ENCODE results near the gene SERINC5. TPM values are rescaled to one million over a fixed set of nuclear protein-coding genes. Genes with fewer than 3 reads are reported as not detected.
"Not testable (repeated sequence)": the region's sequence is repeated elsewhere in the genome, so short reads cannot be mapped to it uniquely, and the experiment has no call there.

The SERINC5 gene
- total RNA-seq, 2 experiments from 2014 or later, result 28.1 to 36.0 TPM

DNA sequence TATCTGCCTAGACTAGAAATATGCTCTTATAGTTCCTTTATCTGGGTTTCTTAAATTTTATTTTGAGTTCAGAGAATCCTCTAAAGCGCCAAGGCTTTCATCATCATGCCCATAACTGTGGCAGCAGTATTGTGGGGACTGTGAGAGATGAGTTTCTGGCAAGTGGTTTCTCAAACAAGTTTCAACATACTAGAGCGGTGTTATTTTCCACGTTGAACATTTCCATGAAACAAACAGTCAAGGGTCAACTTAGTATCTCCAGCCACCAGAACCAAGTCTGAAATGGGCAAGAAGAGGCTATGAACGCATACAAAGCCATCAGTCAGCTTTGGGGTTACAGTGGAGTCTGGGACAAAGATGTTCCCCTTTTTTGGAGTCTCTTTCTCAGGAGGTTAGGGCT lies 40.3 kb downstream of the SERINC5 start:
- DNase-seq (no peak), ATAC-seq (peak; percentile 31)
- intact Hi-C loops (cut with DNase I, micrococcal nuclease), result no loop called here
- H3K36me3 Mint-ChIP-seq (ENCODE audit: low read depth), result peaks cover 26% of the 10 kb centered on the region
- H3K9me3 Mint-ChIP-seq (ENCODE audit: low read depth), result peaks cover 3% of the 10 kb centered on the region
- peak overlapping the region; percentile 91 for H3K27ac Mint-ChIP-seq
- no peaks in the 10 kb centered on the region for H3K27me3 Mint-ChIP-seq
- POLR2A ChIA-PET, result no interaction called here
- H3K4me3 Mint-ChIP-seq, result no peak overlapping the region
- peaks cover 95% of the 10 kb centered on the region for H3K4me1 Mint-ChIP-seq
- CTCF ChIA-PET, result interaction anchor here (0.6 to 2.4 kb wide), 3 partner anchors 10 to 90 kb away, joined by 3 to 12 read pairs (median 3); no protein-coding TSS in a partner anchor

GRCh38 chr5:80213466-80213865 lies 42.4 kb downstream of the SERINC5 start:
- no peak for ATAC-seq
- no peak overlapping the region for H3K4me3 Mint-ChIP-seq
- H3K27ac Mint-ChIP-seq, result peak overlapping the region; percentile 28
- ChIA-PET POLR2A (no interaction called here), CTCF (no interaction called here)
- peaks cover 96% of the 10 kb centered on the region for H3K4me1 Mint-ChIP-seq
- no peaks in the 10 kb centered on the region for H3K27me3 Mint-ChIP-seq
- peaks cover 3% of the 10 kb centered on the region for H3K9me3 Mint-ChIP-seq (ENCODE audit: low read depth)
- DNase-seq, result no peak
- H3K36me3 Mint-ChIP-seq (ENCODE audit: low read depth), result peaks cover 27% of the 10 kb centered on the region
- intact Hi-C loops (cut with DNase I, micrococcal nuclease), result loop anchor here in 1 of 2 experiments (2.0 kb wide), 1 partner anchor 13 kb away; no protein-coding TSS in a partner anchor

DNA sequence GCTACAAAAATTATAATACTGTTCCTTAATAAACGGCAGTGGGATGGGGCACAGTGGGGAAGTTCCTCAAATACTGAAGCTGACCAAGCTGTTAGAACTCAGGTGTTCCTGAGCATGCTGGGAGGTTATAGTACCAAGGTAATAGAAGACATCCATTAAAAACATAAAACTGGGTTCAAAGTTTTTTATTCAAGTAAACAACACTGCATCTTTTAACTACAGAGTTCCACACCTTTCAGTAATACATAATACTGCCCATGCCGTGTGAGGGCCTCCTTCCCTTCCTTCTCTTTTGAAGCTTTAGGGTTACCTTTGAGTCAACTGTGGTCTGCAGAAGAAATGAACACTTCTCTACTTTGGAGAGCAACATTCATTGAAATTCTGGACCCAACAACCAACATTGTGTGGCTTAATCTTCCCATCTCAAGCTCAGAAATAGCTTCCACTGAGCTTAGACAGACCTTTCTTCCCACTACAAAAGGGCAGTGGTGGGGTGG lies 43.6 kb downstream of the SERINC5 start:
- H3K27ac Mint-ChIP-seq, result peak overlapping the region; percentile 82
- H3K27me3 Mint-ChIP-seq, result no peaks in the 10 kb centered on the region
- POLR2A ChIA-PET, result interaction anchor here (0.6 to 1.6 kb wide), 3 partner anchors 36 to 71 kb away, joined by 3 to 9 read pairs (median 3); no protein-coding TSS in a partner anchor
- DNase-seq, result no peak
- CTCF ChIA-PET, result interaction anchor here (1.1 to 1.5 kb wide), 5 partner anchors 9 to 96 kb away, joined by 3 to 6 read pairs (median 4); no protein-coding TSS in a partner anchor
- intact Hi-C loops (cut with DNase I, micrococcal nuclease), result loop anchor here in 1 of 2 experiments (2.0 kb wide), 1 partner anchor 15 kb away; no protein-coding TSS in a partner anchor
- peaks cover 3% of the 10 kb centered on the region for H3K9me3 Mint-ChIP-seq (ENCODE audit: low read depth)
- peaks cover 94% of the 10 kb centered on the region for H3K4me1 Mint-ChIP-seq
- H3K4me3 Mint-ChIP-seq, result no peak overlapping the region
- ATAC-seq, result no peak
- peaks cover 29% of the 10 kb centered on the region for H3K36me3 Mint-ChIP-seq (ENCODE audit: low read depth)

DNA sequence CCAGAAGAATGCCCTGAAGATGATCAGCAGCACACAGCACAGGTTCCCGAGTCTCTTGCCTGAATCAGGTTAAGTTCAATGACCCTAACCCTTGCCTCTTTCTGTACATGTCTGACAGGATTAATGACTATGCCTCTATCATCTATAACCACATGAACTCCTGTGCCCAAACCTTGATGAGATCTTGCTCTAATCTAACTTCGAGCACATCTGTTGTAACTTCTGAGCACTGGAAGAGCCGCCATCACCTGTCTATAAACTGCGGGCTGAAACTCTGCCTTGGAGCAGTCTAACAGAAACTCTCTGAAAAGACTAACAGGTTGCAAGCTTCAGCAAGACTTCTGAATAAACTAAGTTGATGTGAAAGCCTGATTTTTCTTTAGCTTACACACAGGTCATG lies 44.5 kb downstream of the SERINC5 start:
- ChIA-PET POLR2A (interaction anchor here (1.6 kb wide), 1 partner anchor 43 kb away, joined by 3 read pairs; no protein-coding TSS in a partner anchor), CTCF (interaction anchor here (0.8 to 1.5 kb wide), 3 partner anchors 8 to 17 kb away, joined by 3 to 6 read pairs (median 3); no protein-coding TSS in a partner anchor)
- H3K27me3 Mint-ChIP-seq, result no peaks in the 10 kb centered on the region
- H3K36me3 Mint-ChIP-seq (ENCODE audit: low read depth), result peaks cover 27% of the 10 kb centered on the region
- H3K27ac Mint-ChIP-seq, result peak overlapping the region; percentile 82
- H3K4me1 Mint-ChIP-seq, result peaks cover 95% of the 10 kb centered on the region
- H3K4me3 Mint-ChIP-seq, result no peak overlapping the region
- DNase-seq (no peak), ATAC-seq (peak; percentile 8)
- intact Hi-C loops (cut with DNase I, micrococcal nuclease), result no loop called here
- H3K9me3 Mint-ChIP-seq (ENCODE audit: low read depth), result peaks cover 3% of the 10 kb centered on the region

GRCh38 chr5:80210014-80210413 lies 45.8 kb downstream of the SERINC5 start:
- CTCF ChIA-PET, result interaction anchor here (0.5 to 1.2 kb wide), 3 partner anchors 9 to 11 kb away, joined by 3 to 4 read pairs (median 3); no protein-coding TSS in a partner anchor

GRCh38 chr5:80208381-80208780 lies 47.5 kb downstream of the SERINC5 start:
- H3K36me3 Mint-ChIP-seq (ENCODE audit: low read depth), result peaks cover 23% of the 10 kb centered on the region
- no peaks in the 10 kb centered on the region for H3K27me3 Mint-ChIP-seq
- no peak for DNase-seq
- no peak overlapping the region for H3K4me3 Mint-ChIP-seq
- CTCF ChIA-PET, result interaction anchor here (0.6 to 1.1 kb wide), 2 partner anchors 10 to 25 kb away, joined by 3 to 4 read pairs; no protein-coding TSS in a partner anchor
- H3K27ac Mint-ChIP-seq, result peak overlapping the region; percentile 25
- no peak for ATAC-seq
- POLR2A ChIA-PET, result no interaction called here
- intact Hi-C loops (cut with DNase I, micrococcal nuclease), result no loop called here
- H3K4me1 Mint-ChIP-seq, result peaks cover 93% of the 10 kb centered on the region
- no peaks in the 10 kb centered on the region for H3K9me3 Mint-ChIP-seq (ENCODE audit: low read depth)

More at GRCh38 chr5:80210014-80210413, 45.8 kb downstream of the SERINC5 start:
- Mint-ChIP-seq H3K36me3 (ENCODE audit: low read depth) (peaks cover 15% of the 10 kb centered on the region), H3K4me1 (peaks cover 95% of the 10 kb centered on the region), H3K4me3 (no peak overlapping the region), H3K27ac (peak overlapping the region; percentile 82), H3K27me3 (no peaks in the 10 kb centered on the region), H3K9me3 (ENCODE audit: low read depth) (peaks cover 1% of the 10 kb centered on the region)
- DNase-seq, result no peak
- ATAC-seq, result no peak
- intact Hi-C loops (cut with DNase I, micrococcal nuclease), result no loop called here
- POLR2A ChIA-PET, result no interaction called here

DNA sequence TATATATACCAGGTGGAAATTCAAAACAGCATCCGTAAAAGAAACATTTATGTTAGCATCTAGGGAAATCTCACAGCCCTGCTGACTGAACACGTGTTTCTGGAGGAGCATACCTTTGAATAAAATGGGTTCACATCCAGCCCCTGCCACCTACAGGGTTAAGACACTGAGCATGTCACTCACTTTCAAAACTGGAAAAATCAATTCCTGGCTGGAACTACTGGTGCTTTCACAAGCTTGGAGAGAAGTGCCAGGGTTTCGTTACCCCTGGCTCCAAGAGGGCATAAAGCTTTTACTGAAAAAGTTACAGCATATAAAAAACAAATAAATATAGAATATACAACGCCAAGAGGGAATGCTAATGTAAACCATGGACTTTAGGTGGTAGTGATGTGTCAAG lies 48.0 kb downstream of the SERINC5 start:
- DNase-seq (no peak), ATAC-seq (no peak)
- H3K27ac Mint-ChIP-seq, result no peak overlapping the region
- no peaks in the 10 kb centered on the region for H3K9me3 Mint-ChIP-seq (ENCODE audit: low read depth)
- intact Hi-C loops (cut with DNase I, micrococcal nuclease), result loop anchor here (2.0 kb wide), 2 partner anchors 17 to 47 kb away; no protein-coding TSS in a partner anchor
- H3K27me3 Mint-ChIP-seq, result no peaks in the 10 kb centered on the region
- H3K36me3 Mint-ChIP-seq (ENCODE audit: low read depth), result peaks cover 24% of the 10 kb centered on the region
- ChIA-PET POLR2A (no interaction called here), CTCF (interaction anchor here (0.6 to 1.1 kb wide), 2 partner anchors 10 to 26 kb away, joined by 3 to 4 read pairs; no protein-coding TSS in a partner anchor)
- H3K4me3 Mint-ChIP-seq, result no peak overlapping the region
- peaks cover 88% of the 10 kb centered on the region for H3K4me1 Mint-ChIP-seq

- ATAC-seq, result peak; percentile 89
- H3K36me3 Mint-ChIP-seq (ENCODE audit: low read depth), result peaks cover 37% of the 10 kb centered on the region
- peaks cover 86% of the 10 kb centered on the region for H3K4me1 Mint-ChIP-seq
- intact Hi-C loops (cut with DNase I, micrococcal nuclease), result loop anchor here (1.0 to 2.0 kb wide), 4 partner anchors 15 to 216 kb away; no protein-coding TSS in a partner anchor
- H3K27ac Mint-ChIP-seq, result peak overlapping the region; percentile 88
- H3K27me3 Mint-ChIP-seq, result no peaks in the 10 kb centered on the region
- no peaks in the 10 kb centered on the region for H3K9me3 Mint-ChIP-seq (ENCODE audit: low read depth)
- no peak overlapping the region for H3K4me3 Mint-ChIP-seq
- CTCF ChIA-PET, result interaction anchor here (0.6 to 4.2 kb wide), 10 partner anchors 9 to 115 kb away, joined by 3 to 38 read pairs (median 4); no protein-coding TSS in a partner anchor
- POLR2A ChIA-PET, result interaction anchor here (0.6 to 2.3 kb wide), 4 partner anchors 12 to 49 kb away, joined by 4 to 8 read pairs (median 4); partner anchors contain the start of gene SERINC5
- DNase-seq, result no peak
Measured at GRCh38 chr5:80206282-80206681, 49.6 kb downstream of the SERINC5 start.

DNA sequence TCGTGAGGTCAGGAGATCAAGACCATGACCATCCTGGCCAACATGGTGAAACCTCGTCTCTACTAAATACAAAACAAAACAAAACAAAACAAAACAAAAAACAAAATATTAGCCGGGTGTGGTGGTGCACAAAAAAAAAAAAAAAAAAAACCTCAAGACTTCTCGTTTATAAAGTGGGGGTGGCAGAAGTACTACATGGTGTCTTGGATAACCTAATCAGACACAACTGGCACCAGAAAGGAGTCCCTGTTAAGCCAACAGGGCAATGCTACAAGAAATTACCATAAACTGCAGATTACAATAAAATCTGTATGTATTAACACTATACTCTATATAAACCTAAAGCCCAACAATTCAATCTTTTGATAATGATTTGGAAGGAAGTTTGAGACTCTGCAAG lies 50.0 kb downstream of the SERINC5 start:
- intact Hi-C loops (cut with DNase I, micrococcal nuclease), result loop anchor here (1.0 to 2.0 kb wide), 4 partner anchors 15 to 216 kb away; no protein-coding TSS in a partner anchor
- Mint-ChIP-seq H3K36me3 (ENCODE audit: low read depth) (peaks cover 39% of the 10 kb centered on the region), H3K4me1 (peaks cover 83% of the 10 kb centered on the region), H3K27me3 (no peaks in the 10 kb centered on the region), H3K9me3 (ENCODE audit: low read depth) (no peaks in the 10 kb centered on the region), H3K4me3 (no peak overlapping the region), H3K27ac (peak overlapping the region; percentile 88)
- ChIA-PET CTCF (interaction anchor here (0.6 to 4.2 kb wide), 12 partner anchors 8 to 115 kb away, joined by 3 to 38 read pairs (median 4); partner anchors contain the start of gene SERINC5), POLR2A (interaction anchor here (0.6 to 2.3 kb wide), 6 partner anchors 11 to 66 kb away, joined by 4 to 8 read pairs (median 4); partner anchors contain the start of gene SERINC5)
- DNase-seq, result no peak
- no peak for ATAC-seq

- Mint-ChIP-seq H3K9me3 (ENCODE audit: low read depth) (no peaks in the 10 kb centered on the region), H3K36me3 (ENCODE audit: low read depth) (peaks cover 37% of the 10 kb centered on the region), H3K4me3 (peak overlapping the region; percentile 7), H3K27ac (peak overlapping the region; percentile 88), H3K27me3 (no peaks in the 10 kb centered on the region), H3K4me1 (peaks cover 74% of the 10 kb centered on the region)
- ChIA-PET CTCF (interaction anchor here (0.6 to 4.2 kb wide), 13 partner anchors 11 to 818 kb away, joined by 3 to 38 read pairs (median 3); partner anchors contain the start of gene SERINC5), POLR2A (interaction anchor here (0.5 to 2.3 kb wide), 5 partner anchors 13 to 65 kb away, joined by 3 to 8 read pairs (median 4); no protein-coding TSS in a partner anchor)
- peak; percentile 66 for ATAC-seq
- DNase-seq, result no peak
- intact Hi-C loops (cut with DNase I, micrococcal nuclease), result no loop called here
Measured at GRCh38 chr5:80204808-80205614, 50.8 kb downstream of the SERINC5 start.

GRCh38 chr5:80201763-80202162 lies 54.1 kb downstream of the SERINC5 start:
- ATAC-seq; intact Hi-C loops (cut with DNase I, micrococcal nuclease); H3K4me3 Mint-ChIP-seq; POLR2A ChIA-PET; H3K9me3 Mint-ChIP-seq (ENCODE audit: low read depth); H3K27me3 Mint-ChIP-seq; DNase-seq: not testable (repeated sequence)
- H3K4me1 Mint-ChIP-seq, result peaks cover 63% of the 10 kb centered on the region
- H3K36me3 Mint-ChIP-seq (ENCODE audit: low read depth), result peaks cover 35% of the 10 kb centered on the region
- H3K27ac Mint-ChIP-seq, result peak overlapping the region; percentile 3
- CTCF ChIA-PET, result interaction anchor here (0.5 kb wide), 1 partner anchor 558 kb away, joined by 4 read pairs; no protein-coding TSS in a partner anchor

Measured in activated CD4-positive, alpha-beta T cell treated with anti-CD3 and anti-CD28 coated beads for 36 hours (primary cell).